NK-92 (cell line): ENCODE results near the gene CDKN1A.
"Not testable (repeated sequence)": the region's sequence is repeated elsewhere in the genome, so short reads cannot be mapped to it uniquely, and the experiment has no call there.

Experiments used
- DNase-seq: peaks from one replicate; lab custom pipeline; 2025; ENCODE audit not compliant: unreplicated experiment; lab: John Stamatoyannopoulos, UW

CDKN1A gene

GRCh38 chr6:36694616-36695015 lies 16.1 kb downstream of the CDKN1A start:
- no peak for DNase-seq

- no peak for DNase-seq
These were observed 16.9 kb downstream of the CDKN1A start for GRCh38 chr6:36695414-36695813.

DNA sequence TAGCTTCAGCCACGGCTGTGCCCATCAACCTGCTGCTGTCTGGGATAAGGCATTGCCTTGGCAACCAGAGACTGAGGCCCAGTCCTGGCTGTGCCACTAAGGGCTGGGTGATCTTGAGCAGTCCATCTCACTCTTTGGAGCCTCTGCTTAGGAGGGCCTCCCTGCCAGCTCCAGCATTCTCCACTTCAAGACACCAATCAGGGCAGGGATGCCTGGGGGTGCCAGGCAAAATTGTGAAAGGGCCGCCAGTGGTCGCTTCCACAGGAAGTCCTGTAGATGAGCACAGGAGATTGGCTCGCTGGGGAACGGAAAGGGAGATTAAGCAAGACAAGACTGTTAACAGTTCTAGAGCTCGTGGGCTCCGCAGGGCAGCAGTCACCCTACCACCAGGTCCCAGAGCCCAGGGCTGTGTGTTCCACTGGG lies 19.0 kb downstream of the CDKN1A start, which contains the start of gene RAB44:
RAB44 (plus strand) TSS at position 346 of the 423 bp plus-strand sequence. CDS start 6,410 bp downstream, outside the sequence.
- no peak for DNase-seq

DNA sequence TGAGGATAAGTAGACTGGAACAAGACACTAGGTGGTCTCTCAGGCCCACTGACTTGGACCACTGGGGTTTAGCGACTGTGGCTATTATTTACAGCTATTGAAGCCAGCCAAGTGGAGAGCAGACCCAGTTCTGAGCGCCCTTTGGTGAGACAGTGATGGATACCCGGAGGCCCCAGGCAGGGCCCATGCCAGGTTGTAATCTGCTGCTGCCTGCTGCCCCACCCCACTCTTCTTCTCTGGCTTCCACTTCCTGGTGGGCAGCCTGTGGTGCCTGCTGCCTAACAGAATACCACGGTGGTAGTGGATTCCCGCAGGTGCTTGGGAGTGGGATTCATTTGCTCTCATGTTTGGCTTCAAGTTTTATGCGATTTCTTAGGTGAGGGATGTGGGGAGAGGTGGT lies 19.7 kb downstream of the CDKN1A start:
- no peak for DNase-seq

GRCh38 chr6:36698871-36699271 lies 20.4 kb downstream of the CDKN1A start:
- no peak for DNase-seq

DNA sequence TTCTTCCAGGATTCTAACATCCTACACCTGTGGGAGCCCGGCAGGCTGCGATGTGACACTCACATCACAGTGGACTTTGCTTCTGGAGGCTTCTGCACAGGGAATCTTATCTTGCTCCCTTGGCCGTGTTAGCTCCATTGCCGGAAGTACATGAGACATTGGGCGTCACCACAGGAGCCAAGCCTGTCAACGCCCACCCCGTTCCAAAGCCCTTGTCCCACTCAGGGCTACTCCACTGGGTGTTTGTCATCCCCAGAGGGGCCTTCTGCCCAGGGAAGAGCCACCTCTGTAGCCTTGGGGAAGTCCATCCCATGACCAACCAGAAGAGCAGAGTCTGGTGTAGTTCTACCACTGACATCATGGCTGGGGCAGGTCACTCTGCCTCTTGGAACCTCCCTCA lies 20.8 kb downstream of the CDKN1A start:
- DNase-seq = no peak

- no peak for DNase-seq
These were observed 21.7 kb downstream of the CDKN1A start for GRCh38 chr6:36700071-36700812.

DNA sequence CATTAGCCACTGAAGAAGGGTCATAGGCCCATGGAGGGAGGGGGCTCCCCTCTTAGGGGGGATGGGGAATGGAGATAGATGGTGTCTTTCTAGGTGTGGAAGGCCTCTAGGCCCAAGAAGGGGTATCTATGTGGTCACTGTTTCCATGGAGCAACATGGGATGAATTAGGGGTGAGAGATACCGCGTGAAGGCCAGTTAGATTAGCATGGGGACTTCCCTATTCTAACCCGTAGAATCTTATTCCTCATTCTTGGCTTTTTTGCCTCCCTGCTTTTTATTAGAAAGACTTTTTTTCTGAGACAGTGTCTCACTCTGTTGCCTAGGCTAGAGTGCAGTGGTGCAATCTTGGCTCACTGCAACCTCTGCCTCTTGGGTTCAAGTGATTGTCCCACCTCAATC lies 22.3 kb downstream of the CDKN1A start:
- DNase-seq = no peak

DNA sequence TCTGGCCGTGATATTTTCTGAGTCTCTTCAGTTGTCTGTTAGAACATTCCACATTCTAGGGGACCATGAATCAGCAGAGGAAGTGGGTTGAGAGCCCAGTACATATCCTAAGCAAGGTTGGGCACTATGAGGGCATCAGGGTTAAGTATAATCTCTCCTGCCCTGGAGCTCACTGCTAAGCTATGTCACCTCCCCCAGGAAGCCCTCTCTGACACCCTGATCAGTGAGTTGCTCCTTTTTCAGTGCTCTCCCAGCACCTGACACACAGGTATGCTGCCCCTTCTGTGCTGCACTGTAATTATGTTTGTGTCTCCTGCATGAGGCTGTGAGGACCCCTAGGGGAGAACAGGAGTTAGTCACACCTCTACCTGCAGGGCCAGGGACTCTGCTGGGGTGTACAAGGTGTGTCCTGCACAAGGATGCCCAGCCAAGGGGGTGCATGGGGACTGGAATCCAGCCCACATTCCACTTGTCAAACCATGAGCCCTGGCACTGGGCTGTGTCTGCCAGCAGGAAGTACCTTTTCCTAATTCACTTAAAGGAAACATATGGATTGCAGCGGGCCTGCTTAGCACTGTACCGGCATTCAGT lies 23.0 kb downstream of the CDKN1A start:
- no peak for DNase-seq

DNA sequence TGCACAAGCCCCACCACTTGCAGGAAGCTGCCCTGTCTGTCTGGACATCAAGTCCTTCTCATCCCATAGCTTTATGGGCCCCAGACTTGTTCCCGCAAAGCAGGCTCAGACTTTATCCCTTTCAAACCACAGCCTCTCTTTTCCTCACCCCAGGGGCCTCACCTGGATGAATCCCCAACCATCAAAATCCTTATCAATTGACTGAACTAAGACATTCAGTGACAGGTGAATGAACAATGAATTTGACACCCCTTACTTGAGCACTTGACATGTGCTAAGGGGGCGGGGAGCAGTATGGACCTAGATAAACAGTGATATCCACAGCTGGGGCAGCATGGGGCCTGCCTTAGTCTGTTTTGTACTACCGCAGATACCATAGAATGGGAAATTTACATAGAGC lies 24.1 kb downstream of the CDKN1A start:
- DNase-seq = no peak

GRCh38 chr6:36703081-36703606 lies 24.6 kb downstream of the CDKN1A start:
- DNase-seq = no peak

- no peak for DNase-seq
These were observed 25.5 kb downstream of the CDKN1A start for GRCh38 chr6:36703982-36704381.

- DNase-seq = not testable (repeated sequence)
These were observed 26.6 kb downstream of the CDKN1A start for GRCh38 chr6:36704961-36705577.

DNA sequence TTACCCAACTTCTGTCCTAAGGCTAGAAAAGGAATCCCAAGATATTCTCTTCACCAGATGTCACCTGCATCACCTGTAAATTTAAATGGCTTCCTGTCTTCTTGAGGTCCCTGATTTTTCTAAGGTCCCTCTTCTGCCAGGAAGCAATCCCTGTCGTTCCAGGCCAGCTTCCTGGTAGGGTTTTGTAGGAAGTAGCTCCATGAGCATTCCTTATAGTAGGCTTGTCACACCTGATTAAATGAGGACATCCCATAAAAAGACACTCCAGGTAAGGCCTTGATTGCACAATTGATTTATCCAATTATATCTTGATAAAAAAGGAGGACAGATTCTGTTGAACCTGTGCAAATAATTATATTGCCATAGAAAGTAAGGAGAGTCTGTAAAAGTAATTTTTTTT lies 27.8 kb downstream of the CDKN1A start:
- no peak for DNase-seq

DNA sequence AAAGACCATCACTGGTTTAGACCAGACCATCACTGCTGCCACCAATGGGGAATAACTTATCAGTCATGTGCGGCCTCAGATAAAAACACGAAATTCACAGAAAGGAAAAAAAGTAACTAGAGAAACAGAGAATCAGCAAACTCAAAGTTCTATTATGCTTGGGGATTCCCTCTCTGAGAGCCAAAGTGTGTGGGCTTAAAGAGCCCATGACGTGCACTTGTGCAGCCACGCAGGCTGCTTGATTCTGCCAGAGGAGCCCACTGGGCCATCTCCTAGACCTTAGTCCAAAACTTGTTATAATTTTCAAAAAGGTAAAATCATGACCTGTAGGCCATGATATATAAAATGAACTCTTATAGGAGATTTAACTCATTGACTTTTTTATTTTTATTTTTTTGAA lies 34.3 kb downstream of the CDKN1A start:
- no peak for DNase-seq

- DNase-seq = no peak
These were observed 35.3 kb downstream of the CDKN1A start for GRCh38 chr6:36713846-36714245.

GRCh38 chr6:36714511-36714910 lies 36.0 kb downstream of the CDKN1A start:
- DNase-seq = no peak

- DNase-seq = no peak
These were observed 37.0 kb downstream of the CDKN1A start for GRCh38 chr6:36715469-36715868.

GRCh38 chr6:36716476-36717093 lies 38.1 kb downstream of the CDKN1A start:
- no peak for DNase-seq

- no peak for DNase-seq
These were observed 38.8 kb downstream of the CDKN1A start for GRCh38 chr6:36717231-36717825.

GRCh38 chr6:36717871-36718540 lies 39.5 kb downstream of the CDKN1A start:
- DNase-seq = no peak
